Posterior vena cava (tissue), 2 donors: ENCODE data around the gene FHOD3. TPM values are rescaled to one million over a fixed set of nuclear protein-coding genes. Genes with fewer than 3 reads are reported as not detected.
"Not testable (repeated sequence)": the region's sequence is repeated elsewhere in the genome, so short reads cannot be mapped to it uniquely, and the experiment has no call there.

Experiments used
- DNase-seq: peaks from one replicate; pipeline ENCODE4 v3.0.0-alpha.2; 2020; ENCODE audit warnings: low spot score
- intact Hi-C, 2 donors: fragments of 100-400 bp; cut with DNase I; formaldehyde crosslinking; loops; one replicate each; pipeline versions ENCODE4 v1.14.1 to v1.14.2; 2022 to 2023
- total RNA-seq, 2 donors: library from RNA; stranded (reverse); fragmentation: NEBNext Ultra II Directional; extraction: Animal tissue kit (Norgen Biotek cat#: 25700); gene quantifications; one replicate each; pipeline ENCODE4 v1.2.1, GENCODE V29; 2021
- donor health status: DM: yes; HTN: yes; CAD: no.
- donor health status: DM: yes; HTN: yes; CAD: no.

Gene FHOD3
- total RNA-seq, 2 donors from 2014 or later = 26.0 to 29.8 TPM

- no peak for DNase-seq
- intact Hi-C loops = no loop called here
Measured at GRCh38 chr18:36335476-36336279, 38.2 kb downstream of the FHOD3 start.

- no peak for DNase-seq
- intact Hi-C loops = no loop called here
Measured at GRCh38 chr18:36337679-36338402, 40.3 kb downstream of the FHOD3 start.

- DNase-seq = no peak
- intact Hi-C loops = no loop called here
Measured at GRCh38 chr18:36338403-36338933, 41.0 kb downstream of the FHOD3 start.

GRCh38 chr18:36340246-36340645, 42.7 kb downstream of the FHOD3 start:
- intact Hi-C loops = no loop called here
- no peak for DNase-seq

- intact Hi-C loops = no loop called here
- no peak for DNase-seq
Measured at GRCh38 chr18:36341944-36342343, 44.4 kb downstream of the FHOD3 start.

- intact Hi-C loops = no loop called here
- no peak for DNase-seq
Measured at GRCh38 chr18:36348331-36348730, 50.8 kb downstream of the FHOD3 start.

- DNase-seq = no peak
- intact Hi-C loops = no loop called here
Measured at GRCh38 chr18:36348971-36349417, 51.5 kb downstream of the FHOD3 start.

GRCh38 chr18:36349552-36349951, 52.0 kb downstream of the FHOD3 start:
- intact Hi-C loops = no loop called here
- DNase-seq = no peak

- no peak for DNase-seq
- intact Hi-C loops = no loop called here
Measured at GRCh38 chr18:36350251-36350651, 52.7 kb downstream of the FHOD3 start.

- intact Hi-C loops = no loop called here
- no peak for DNase-seq
Measured at GRCh38 chr18:36350839-36351469, 53.4 kb downstream of the FHOD3 start.

- intact Hi-C loops = no loop called here
- no peak for DNase-seq
Measured at GRCh38 chr18:36352384-36352783, 54.9 kb downstream of the FHOD3 start.

- intact Hi-C loops = no loop called here
- DNase-seq = no peak
Measured at GRCh38 chr18:36354989-36355388, 57.5 kb downstream of the FHOD3 start.

- DNase-seq = no peak
- intact Hi-C loops = no loop called here
Measured at GRCh38 chr18:36355511-36355910, 58.0 kb downstream of the FHOD3 start.

- intact Hi-C loops, DNase-seq: not testable (repeated sequence)
Measured at GRCh38 chr18:36356741-36357140, 59.2 kb downstream of the FHOD3 start.

GRCh38 chr18:36358141-36358540, 60.6 kb downstream of the FHOD3 start:
- no peak for DNase-seq
- intact Hi-C loops = no loop called here

GRCh38 chr18:36360256-36360909, 62.9 kb downstream of the FHOD3 start:
- intact Hi-C loops = no loop called here
- no peak for DNase-seq

- no peak for DNase-seq
- intact Hi-C loops = no loop called here
Measured at GRCh38 chr18:36364911-36365624, 67.6 kb downstream of the FHOD3 start.

GRCh38 chr18:36365836-36366775, 68.6 kb downstream of the FHOD3 start:
- no peak for DNase-seq
- intact Hi-C loops = no loop called here
